Kidney epithelial cell (primary cell): Measurements from ENCODE around the gene PAM. TPM values are rescaled to one million over a fixed set of nuclear protein-coding genes. Genes with fewer than 3 reads are reported as not detected.
"Not testable (repeated sequence)": the region's sequence is repeated elsewhere in the genome, so short reads cannot be mapped to it uniquely, and the experiment has no call there.

ENCODE experiments used
- DNase-seq: peaks from one replicate; pipeline ENCODE4 v3.0.0-alpha.2; 2010; ENCODE audit warnings: low read depth
- H3K27me3 ChIP-seq: 2 replicates; pipeline ENCODE4 v1.6.0; 2011; ENCODE audit warnings: low read length; ENCODE audit not compliant: control insufficient read depth, insufficient read depth
- H3K36me3 ChIP-seq: 2 replicates; pipeline ENCODE4 v1.5.1; 2011; ENCODE audit warnings: low read length; ENCODE audit not compliant: control insufficient read depth, insufficient read depth
- H3K4me3 ChIP-seq: 2 replicates; pipeline ENCODE4 v1.5.1; 2011; ENCODE audit warnings: low read depth, mild to moderate bottlenecking, control low read depth, low read length
- CTCF ChIP-seq: IDR thresholded peaks from 2 replicates; pipeline ENCODE4 v1.5.1; 2011; ENCODE audit warnings: mild to moderate bottlenecking, moderate library complexity, low read length, control low read depth, inconsistent platforms; ENCODE audit not compliant: insufficient read depth, poor library complexity, severe bottlenecking
- total RNA-seq: library from RNA; depleted of rRNA; stranded (reverse); fragments of >200 nt; gene quantifications from 2 replicates; pipeline ENCODE4 v1.2.3, GENCODE V29; 2015

Gene PAM
- total RNA-seq, 1 donor from 2014 or later = 95.9 TPM

- H3K27me3 ChIP-seq = no peaks in the 10 kb centered on the region
- H3K36me3 ChIP-seq = no peaks in the 10 kb centered on the region
- no peak for TF ChIP-seq CTCF
- no peak for DNase-seq
- no peak overlapping the region for H3K4me3 ChIP-seq
Measured at GRCh38 chr5:103036601-103037000, 281.5 kb downstream of the PAM start.

GRCh38 chr5:103037673-103038455, 282.8 kb downstream of the PAM start:
- no peak for DNase-seq
- no peak for TF ChIP-seq CTCF
- H3K4me3 ChIP-seq = no peak overlapping the region
- H3K27me3 ChIP-seq = no peaks in the 10 kb centered on the region
- no peaks in the 10 kb centered on the region for H3K36me3 ChIP-seq

- Histone ChIP-seq H3K27me3 (no peaks in the 10 kb centered on the region), H3K36me3 (no peaks in the 10 kb centered on the region), H3K4me3 (no peak overlapping the region)
- peak; percentile 4 for DNase-seq
- TF ChIP-seq CTCF = peak; percentile 26
Measured at GRCh38 chr5:103041071-103041676, 286.1 kb downstream of the PAM start.

- H3K36me3 ChIP-seq, DNase-seq, H3K27me3 ChIP-seq, H3K4me3 ChIP-seq: not testable (repeated sequence)
Measured at GRCh38 chr5:103046706-103047105, 291.6 kb downstream of the PAM start.

- H3K4me3 ChIP-seq = no peak overlapping the region
- H3K27me3 ChIP-seq = no peaks in the 10 kb centered on the region
- no peak for TF ChIP-seq CTCF
- H3K36me3 ChIP-seq = no peaks in the 10 kb centered on the region
- DNase-seq = peak; percentile 23
Measured at GRCh38 chr5:103057208-103058130, 302.4 kb downstream of the PAM start.

GRCh38 chr5:103059525-103059924, 304.4 kb downstream of the PAM start:
- TF ChIP-seq CTCF = no peak
- no peak overlapping the region for H3K4me3 ChIP-seq
- no peaks in the 10 kb centered on the region for H3K27me3 ChIP-seq

More at GRCh38 chr5:103059525-103059924, 304.4 kb downstream of the PAM start:
- DNase-seq = no peak
- no peaks in the 10 kb centered on the region for H3K36me3 ChIP-seq
